GM06990 (cell line): ENCODE measurements around the gene RLBP1.

ENCODE experiments used
- DNase-seq: peaks from one replicate; pipeline ENCODE4 v3.0.0-alpha.2; 2011; ENCODE audit not compliant: insufficient read length; ENCODE audit errors: extremely low read depth
- H3K27me3 ChIP-seq: replicated peaks from 2 replicates; pipeline ENCODE4 v1.6.0; 2011; ENCODE audit warnings: low read length; ENCODE audit not compliant: control insufficient read depth, insufficient read depth
- H3K36me3 ChIP-seq: 2 replicates; pipeline ENCODE4 v1.5.1; 2011; ENCODE audit warnings: low read length; ENCODE audit not compliant: control insufficient read depth, insufficient read depth
- H3K4me3 ChIP-seq: replicated peaks from 2 replicates; pipeline ENCODE4 v1.5.1; 2011; ENCODE audit warnings: low read depth, mild to moderate bottlenecking, control low read depth, low read length
- CTCF ChIP-seq: IDR thresholded peaks from 2 replicates; pipeline ENCODE4 v1.5.1; 2011; ENCODE audit warnings: low read length, control low read depth, mild to moderate bottlenecking, inconsistent platforms; ENCODE audit not compliant: insufficient read depth, poor library complexity, severe bottlenecking

Gene RLBP1

GRCh38 chr15:89194608-89195007 is 26.8 kb downstream of the RLBP1 start:
- no peaks in the 10 kb centered on the region for H3K27me3 ChIP-seq
- TF ChIP-seq CTCF: no peak
- DNase-seq: no peak
- no peak overlapping the region for H3K4me3 ChIP-seq
- H3K36me3 ChIP-seq: peaks cover 5% of the 10 kb centered on the region

GRCh38 chr15:89192766-89193165 is 28.6 kb downstream of the RLBP1 start:
- H3K36me3 ChIP-seq: peaks cover 9% of the 10 kb centered on the region
- no peaks in the 10 kb centered on the region for H3K27me3 ChIP-seq
- H3K4me3 ChIP-seq: no peak overlapping the region
- TF ChIP-seq CTCF: no peak
- no peak for DNase-seq

GRCh38 chr15:89192136-89192535 is 29.2 kb downstream of the RLBP1 start:
- Histone ChIP-seq H3K4me3 (no peak overlapping the region), H3K27me3 (no peaks in the 10 kb centered on the region), H3K36me3 (peaks cover 9% of the 10 kb centered on the region)
- no peak for TF ChIP-seq CTCF
- DNase-seq: no peak

- H3K4me3 ChIP-seq: no peak overlapping the region
- H3K36me3 ChIP-seq: peaks cover 5% of the 10 kb centered on the region
- DNase-seq: no peak
- no peak for TF ChIP-seq CTCF
- H3K27me3 ChIP-seq: no peaks in the 10 kb centered on the region
Observed at GRCh38 chr15:89187986-89188514, 33.3 kb downstream of the RLBP1 start.

GRCh38 chr15:89187301-89187985 is 33.9 kb downstream of the RLBP1 start:
- no peak for TF ChIP-seq CTCF
- no peak for DNase-seq
- Histone ChIP-seq H3K36me3 (peaks cover 5% of the 10 kb centered on the region), H3K4me3 (no peak overlapping the region), H3K27me3 (no peaks in the 10 kb centered on the region)
